Measurements from ENCODE around the gene NBPF3. TPM values are rescaled to one million over a fixed set of nuclear protein-coding genes. Genes with fewer than 3 reads are reported as not detected.
"Not testable (repeated sequence)": the region's sequence is repeated elsewhere in the genome, so short reads cannot be mapped to it uniquely, and the experiment has no call there.

Gene NBPF3
- total RNA-seq, 1 donor from 2014 or later = 6.7 TPM

DNA sequence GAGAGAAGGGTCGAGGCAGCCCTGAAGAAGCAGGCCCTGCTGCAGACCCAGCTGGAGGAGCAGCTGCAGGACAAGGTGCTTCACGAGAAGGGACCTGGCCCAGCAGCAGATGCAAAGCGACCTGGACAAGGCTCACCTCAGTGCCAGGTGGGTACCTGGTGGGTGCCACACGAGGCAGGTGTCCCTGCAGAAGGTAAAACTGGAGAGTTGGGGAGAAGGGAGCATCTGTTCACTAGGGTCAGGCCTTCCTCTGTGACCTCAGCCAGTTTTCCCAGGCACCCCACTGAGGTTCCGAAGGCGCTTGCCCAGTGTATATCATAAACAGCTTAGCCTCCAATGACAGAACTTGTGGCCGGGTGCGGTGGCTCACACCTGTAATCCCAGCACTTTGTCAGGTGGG lies 5.5 kb upstream of the NBPF3 start:
- ATAC-seq (no peak), DNase-seq (no peak)
- Histone ChIP-seq H3K4me3 (no peak overlapping the region), H3K4me1 (no peaks in the 10 kb centered on the region), H3K27me3 (no peaks in the 10 kb centered on the region), H3K9me3 (no peaks in the 10 kb centered on the region), H3K36me3 (no peaks in the 10 kb centered on the region), H3K27ac (no peak overlapping the region)
- intact Hi-C loops (cut with DNase I) = no loop called here
- TF ChIP-seq, protein P1, sequence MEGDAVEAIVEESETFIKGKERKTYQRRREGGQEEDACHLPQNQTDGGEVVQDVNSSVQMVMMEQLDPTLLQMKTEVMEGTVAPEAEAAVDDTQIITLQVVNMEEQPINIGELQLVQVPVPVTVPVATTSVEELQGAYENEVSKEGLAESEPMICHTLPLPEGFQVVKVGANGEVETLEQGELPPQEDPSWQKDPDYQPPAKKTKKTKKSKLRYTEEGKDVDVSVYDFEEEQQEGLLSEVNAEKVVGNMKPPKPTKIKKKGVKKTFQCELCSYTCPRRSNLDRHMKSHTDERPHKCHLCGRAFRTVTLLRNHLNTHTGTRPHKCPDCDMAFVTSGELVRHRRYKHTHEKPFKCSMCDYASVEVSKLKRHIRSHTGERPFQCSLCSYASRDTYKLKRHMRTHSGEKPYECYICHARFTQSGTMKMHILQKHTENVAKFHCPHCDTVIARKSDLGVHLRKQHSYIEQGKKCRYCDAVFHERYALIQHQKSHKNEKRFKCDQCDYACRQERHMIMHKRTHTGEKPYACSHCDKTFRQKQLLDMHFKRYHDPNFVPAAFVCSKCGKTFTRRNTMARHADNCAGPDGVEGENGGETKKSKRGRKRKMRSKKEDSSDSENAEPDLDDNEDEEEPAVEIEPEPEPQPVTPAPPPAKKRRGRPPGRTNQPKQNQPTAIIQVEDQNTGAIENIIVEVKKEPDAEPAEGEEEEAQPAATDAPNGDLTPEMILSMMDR (IDR thresholded peaks at IDR 0.05) = no peak

DNA sequence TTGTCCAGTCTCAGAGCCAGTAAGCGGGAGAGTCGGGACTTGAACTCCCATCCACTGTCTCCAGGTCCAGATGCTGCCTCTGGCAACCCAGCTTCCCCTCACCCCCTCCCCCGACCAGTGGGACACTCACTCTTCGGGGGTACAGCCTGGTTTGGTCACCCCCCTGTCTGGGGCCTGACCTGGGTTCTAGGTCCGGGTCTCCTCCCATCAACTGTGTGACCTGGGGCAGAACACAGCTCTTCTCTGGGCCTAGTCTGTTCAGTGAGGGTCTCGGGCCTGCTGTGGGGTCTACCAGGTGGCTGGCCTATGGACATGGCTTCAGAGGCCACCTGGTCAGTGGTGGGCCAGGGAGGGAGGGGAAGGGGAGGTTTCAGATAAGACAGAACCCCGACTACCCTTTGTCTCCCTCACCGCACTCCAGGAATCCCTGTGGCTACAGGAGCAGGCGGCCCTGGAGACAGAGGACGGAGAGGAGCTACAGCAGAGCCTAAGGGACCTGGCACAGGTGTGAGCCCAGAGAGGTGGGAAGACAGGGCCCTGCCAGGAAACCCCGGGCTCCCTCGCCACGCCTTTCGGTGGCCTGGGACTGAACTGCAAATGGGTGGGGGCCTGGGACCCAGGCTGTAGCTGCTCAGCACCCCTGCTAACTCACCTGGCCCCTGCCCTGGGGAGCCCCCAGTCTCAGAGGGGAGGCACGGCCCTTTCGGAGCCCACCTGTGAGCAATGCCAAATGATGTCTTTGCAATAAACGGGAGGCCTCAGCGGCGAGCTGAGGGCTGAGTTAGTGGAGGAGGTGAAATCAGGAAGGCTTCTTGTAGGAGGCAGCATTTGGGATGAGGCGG lies 4.1 kb upstream of the NBPF3 start:
- DNase-seq = no peak
- H3K27ac ChIP-seq = no peak overlapping the region
- ATAC-seq = no peak
- TF ChIP-seq, protein P1 (IDR thresholded peaks at IDR 0.05) = no peak
- H3K4me1 ChIP-seq = no peaks in the 10 kb centered on the region
- no peaks in the 10 kb centered on the region for H3K27me3 ChIP-seq
- H3K4me3 ChIP-seq = no peak overlapping the region
- no peaks in the 10 kb centered on the region for H3K36me3 ChIP-seq
- no peaks in the 10 kb centered on the region for H3K9me3 ChIP-seq
- intact Hi-C loops (cut with DNase I) = no loop called here

DNA sequence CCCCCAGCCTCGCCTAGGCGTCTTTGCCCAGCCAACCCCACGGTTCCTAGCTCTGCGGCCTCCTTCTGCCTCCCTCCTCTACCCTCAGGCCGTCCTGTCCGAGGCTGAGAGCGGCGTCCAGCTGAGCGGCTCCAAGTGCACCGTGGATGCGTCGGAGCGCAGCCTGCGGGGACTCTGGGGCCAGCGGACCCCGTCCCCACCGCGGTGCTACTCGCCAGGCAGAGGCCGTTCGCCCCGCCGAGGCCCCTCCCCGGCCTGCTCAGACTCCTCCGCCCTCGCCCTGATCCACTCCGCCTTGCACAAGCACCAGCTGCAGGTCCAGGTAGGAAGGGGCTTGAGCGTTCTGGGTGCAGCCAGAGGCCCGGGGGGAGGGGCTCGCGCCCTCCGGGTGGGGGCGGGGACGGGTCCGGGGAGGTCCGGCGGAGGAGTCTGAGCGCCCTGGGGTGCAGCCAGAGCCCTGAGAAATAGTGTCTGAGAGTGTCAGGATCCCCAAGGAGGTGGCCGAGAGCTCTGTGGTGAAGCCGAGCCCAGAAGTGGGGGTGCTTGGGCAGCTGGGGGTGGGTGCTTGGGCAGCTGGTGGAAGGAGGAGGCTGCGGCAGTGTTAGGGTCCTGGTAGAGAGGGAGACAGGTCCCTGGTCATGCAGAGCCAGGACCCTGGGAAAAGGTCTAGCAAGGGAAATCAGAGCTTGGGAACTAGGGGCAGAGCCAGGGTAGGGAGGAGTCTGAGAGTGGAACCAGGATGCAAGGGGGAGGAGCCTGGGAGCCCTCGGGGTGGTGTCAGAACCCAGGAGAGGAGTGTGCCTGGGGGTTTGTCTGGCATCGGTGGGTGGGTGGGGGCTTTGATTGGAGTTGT lies 3.2 kb upstream of the NBPF3 start:
- Histone ChIP-seq H3K4me1 (no peaks in the 10 kb centered on the region), H3K9me3 (no peaks in the 10 kb centered on the region), H3K27ac (no peak overlapping the region), H3K27me3 (no peaks in the 10 kb centered on the region), H3K4me3 (peak overlapping the region; percentile 37), H3K36me3 (no peaks in the 10 kb centered on the region)
- DNase-seq (no peak), ATAC-seq (peak; percentile 50)
- intact Hi-C loops (cut with DNase I) = no loop called here
- TF ChIP-seq, protein P1 (IDR thresholded peaks at IDR 0.05) = no peak

DNA sequence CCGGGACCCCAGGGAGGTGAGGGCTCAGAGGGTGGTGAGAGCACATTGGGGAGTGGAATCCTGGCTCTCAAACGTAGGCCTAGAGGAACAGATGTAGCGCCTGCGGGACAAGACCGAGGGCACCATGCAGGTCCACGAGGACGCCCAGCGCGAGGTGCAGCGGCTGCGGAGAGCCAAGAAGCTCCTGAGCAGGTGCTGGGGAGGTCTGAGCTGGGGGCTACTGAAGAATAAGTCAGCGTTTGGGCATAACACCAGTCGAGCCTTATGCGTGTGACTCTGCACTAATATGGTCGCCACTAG lies 2.6 kb upstream of the NBPF3 start:
- DNase-seq = no peak
- H3K4me3 ChIP-seq = no peak overlapping the region

DNA sequence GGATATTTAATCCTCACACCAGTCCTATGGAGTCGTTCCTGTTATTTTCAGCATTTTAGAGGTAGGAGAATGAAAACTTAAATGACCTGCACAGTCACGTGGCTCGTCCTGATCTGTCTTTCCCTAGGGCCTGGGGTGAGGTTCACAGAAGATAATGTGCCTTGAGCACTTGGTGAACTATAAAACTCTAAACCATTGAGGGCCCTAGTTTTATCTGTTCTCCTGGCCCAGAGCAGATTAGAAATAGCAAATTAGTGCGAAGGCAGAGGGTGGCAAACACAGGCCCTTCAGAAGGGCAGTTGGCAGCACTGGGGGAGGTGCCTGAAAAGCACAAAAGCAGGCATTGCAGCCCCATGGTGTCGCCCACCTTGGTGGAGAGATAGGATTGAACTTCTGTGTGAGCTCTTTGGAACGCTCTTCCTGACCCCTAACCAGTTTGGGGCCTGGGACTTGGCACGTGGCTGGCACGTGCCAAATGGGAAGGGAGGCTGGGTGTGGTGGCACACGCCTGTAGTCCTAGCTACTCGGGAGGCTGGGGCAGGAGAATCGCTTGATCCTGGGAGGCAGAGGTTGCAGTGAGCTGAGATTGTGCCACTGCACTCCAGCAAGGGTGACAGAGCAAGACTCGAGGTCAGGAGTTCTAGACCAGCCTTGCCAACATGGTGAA lies 1.2 kb upstream of the NBPF3 start:
- DNase-seq; H3K36me3 ChIP-seq; H3K4me1 ChIP-seq; intact Hi-C loops (cut with DNase I); H3K27ac ChIP-seq; H3K27me3 ChIP-seq; H3K4me3 ChIP-seq; ATAC-seq; H3K9me3 ChIP-seq: not testable (repeated sequence)

More for the DNA sequence above, 2.6 kb upstream of the NBPF3 start:
- no peak for ATAC-seq
- TF ChIP-seq, protein P1 (IDR thresholded peaks at IDR 0.05) = no peak
- H3K9me3 ChIP-seq = no peaks in the 10 kb centered on the region
- no peaks in the 10 kb centered on the region for H3K27me3 ChIP-seq
- H3K27ac ChIP-seq = no peak overlapping the region
- H3K4me1 ChIP-seq = no peaks in the 10 kb centered on the region
- intact Hi-C loops (cut with DNase I) = no loop called here
- H3K36me3 ChIP-seq = no peaks in the 10 kb centered on the region

DNA sequence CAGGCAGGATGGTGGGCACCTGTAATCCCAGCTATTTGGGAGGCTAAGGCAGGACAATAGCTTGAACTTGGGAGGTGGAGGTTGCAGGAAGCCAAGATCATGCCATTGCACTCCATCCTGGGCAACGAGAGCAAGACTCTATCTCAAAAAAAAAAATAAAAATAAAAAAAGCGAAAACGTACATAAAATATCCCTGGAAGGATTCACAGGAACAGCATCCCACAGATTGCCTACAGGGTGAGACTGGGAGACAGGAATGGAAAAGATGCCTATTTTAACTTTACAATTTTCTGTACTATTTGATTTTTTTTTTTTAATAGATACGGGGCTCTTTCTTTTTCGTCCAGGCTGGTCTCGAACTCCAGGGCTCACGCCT lies 604 bp upstream of the NBPF3 start:
- peak overlapping the region; percentile 71 for H3K4me3 ChIP-seq
- ATAC-seq (no peak), DNase-seq (no peak)
- H3K4me1 ChIP-seq = no peaks in the 10 kb centered on the region
- TF ChIP-seq, protein P1 (IDR thresholded peaks at IDR 0.05) = no peak
- H3K27ac ChIP-seq = peak overlapping the region; percentile 24
- intact Hi-C loops (cut with DNase I) = no loop called here
- no peaks in the 10 kb centered on the region for H3K36me3 ChIP-seq
- H3K27me3 ChIP-seq = no peaks in the 10 kb centered on the region
- H3K9me3 ChIP-seq = no peaks in the 10 kb centered on the region

DNA sequence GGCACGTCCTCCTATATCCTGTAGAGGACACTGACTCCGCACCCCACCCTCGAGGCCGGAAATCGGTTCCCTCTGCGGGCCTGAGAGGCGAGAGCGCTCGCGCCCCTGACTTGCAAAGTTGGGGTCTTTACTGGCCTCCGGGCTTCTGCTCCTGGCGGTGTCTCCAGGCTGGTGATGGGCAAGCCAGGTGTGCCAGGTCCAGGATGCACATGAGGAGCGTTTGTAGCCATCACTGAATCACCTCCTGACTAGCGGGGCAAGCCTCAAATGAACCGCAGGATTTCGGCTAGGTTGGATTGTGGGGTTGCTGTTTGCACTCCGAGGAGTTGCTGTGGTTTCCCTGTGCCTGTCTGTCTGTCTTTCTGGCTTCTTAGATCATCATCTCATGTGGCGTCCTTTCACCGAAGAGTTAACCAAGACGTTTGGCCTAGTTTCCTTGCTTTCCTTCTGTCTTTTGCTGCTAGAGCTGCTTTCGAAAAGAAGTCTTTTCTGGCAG lies 741 bp downstream of the NBPF3 start:
- H3K27ac ChIP-seq; ATAC-seq; intact Hi-C loops (cut with DNase I): not testable (repeated sequence)

DNA sequence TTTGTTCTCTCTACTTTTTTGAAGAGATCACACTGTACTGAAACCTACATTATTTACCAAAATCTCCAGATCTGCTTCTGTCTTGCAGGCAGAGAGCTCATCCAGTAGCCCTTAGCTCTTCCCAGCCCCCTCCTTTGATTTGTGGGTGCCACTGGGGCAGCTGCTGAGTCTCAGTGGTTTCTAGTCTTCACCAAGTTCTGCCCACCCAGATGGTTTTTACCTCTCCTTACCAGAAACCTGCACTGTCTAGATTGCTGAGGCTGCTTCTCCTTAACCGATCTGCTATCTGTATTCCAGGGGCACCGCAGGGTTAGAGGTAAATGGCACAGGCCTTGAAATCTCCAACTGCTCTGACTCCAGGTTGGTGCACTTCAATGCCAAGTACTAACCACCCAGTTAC lies 6.7 kb downstream of the NBPF3 start:
- H3K27ac ChIP-seq; ATAC-seq; H3K4me1 ChIP-seq; DNase-seq; H3K9me3 ChIP-seq; intact Hi-C loops (cut with DNase I); H3K27me3 ChIP-seq; H3K4me3 ChIP-seq; H3K36me3 ChIP-seq: not testable (repeated sequence)

More for the DNA sequence above, 741 bp downstream of the NBPF3 start:
- peak overlapping the region; percentile 71 for H3K4me3 ChIP-seq
- not testable (repeated sequence) for H3K4me1 ChIP-seq, H3K9me3 ChIP-seq, H3K36me3 ChIP-seq, H3K27me3 ChIP-seq, DNase-seq

Measured in upper lobe of right lung (tissue), 1 donor.